ENCODE measurements around the gene LHPP.

LHPP gene

DNA sequence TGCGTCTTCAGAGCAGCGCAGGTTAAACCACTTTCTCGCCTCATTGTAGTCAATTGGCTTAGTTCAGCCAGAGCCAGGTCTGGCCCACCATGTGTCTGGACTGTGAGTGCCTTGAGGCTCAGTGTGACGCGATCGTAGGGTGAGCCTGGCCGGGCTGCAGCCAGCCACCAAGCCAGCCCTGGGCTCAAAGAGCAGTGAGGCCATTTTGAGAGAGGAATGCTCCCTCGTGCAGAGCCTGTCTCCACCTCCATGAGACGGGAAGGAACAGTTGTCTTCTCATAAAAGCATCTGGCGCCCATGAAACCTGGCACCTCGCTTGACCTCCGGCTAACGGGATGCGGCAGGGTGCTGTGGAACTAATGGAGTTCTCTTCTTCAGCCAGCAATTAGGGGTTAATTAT lies 34.5 kb downstream of the LHPP start:
- H3K4me3 ChIP-seq (ENCODE audit: low read depth, low read length) = no peak overlapping the region
- DNase-seq (ENCODE audit: low read depth) = no peak
- TF ChIP-seq, protein P1, sequence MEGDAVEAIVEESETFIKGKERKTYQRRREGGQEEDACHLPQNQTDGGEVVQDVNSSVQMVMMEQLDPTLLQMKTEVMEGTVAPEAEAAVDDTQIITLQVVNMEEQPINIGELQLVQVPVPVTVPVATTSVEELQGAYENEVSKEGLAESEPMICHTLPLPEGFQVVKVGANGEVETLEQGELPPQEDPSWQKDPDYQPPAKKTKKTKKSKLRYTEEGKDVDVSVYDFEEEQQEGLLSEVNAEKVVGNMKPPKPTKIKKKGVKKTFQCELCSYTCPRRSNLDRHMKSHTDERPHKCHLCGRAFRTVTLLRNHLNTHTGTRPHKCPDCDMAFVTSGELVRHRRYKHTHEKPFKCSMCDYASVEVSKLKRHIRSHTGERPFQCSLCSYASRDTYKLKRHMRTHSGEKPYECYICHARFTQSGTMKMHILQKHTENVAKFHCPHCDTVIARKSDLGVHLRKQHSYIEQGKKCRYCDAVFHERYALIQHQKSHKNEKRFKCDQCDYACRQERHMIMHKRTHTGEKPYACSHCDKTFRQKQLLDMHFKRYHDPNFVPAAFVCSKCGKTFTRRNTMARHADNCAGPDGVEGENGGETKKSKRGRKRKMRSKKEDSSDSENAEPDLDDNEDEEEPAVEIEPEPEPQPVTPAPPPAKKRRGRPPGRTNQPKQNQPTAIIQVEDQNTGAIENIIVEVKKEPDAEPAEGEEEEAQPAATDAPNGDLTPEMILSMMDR (conservative IDR thresholded peaks at IDR 0.05; ENCODE audit: low read depth, low read length) = no peak

DNA sequence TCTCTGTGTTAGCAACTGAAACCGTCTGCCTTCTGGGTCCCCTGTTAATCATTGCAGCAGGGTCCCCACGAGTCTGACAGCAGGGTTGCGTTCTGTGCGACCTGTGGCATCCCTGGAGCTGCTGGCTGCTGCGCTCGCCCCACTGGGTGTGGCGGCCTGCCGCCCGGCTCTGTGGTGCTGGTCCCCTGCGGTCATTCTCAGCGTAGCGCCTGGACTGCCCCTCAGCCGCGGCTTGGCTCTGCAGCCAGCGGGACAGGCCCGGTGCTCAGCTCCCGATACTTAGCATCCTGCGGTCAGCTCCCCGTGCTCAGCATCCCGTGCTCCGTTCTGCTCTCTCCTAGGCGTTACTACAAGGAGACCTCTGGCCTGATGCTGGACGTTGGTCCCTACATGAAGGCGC lies 35.0 kb downstream of the LHPP start:
- no peak overlapping the region for H3K4me3 ChIP-seq (ENCODE audit: low read depth, low read length)
- DNase-seq (ENCODE audit: low read depth) = no peak
- TF ChIP-seq, protein P1 (conservative IDR thresholded peaks at IDR 0.05; ENCODE audit: low read depth, low read length) = no peak

DNA sequence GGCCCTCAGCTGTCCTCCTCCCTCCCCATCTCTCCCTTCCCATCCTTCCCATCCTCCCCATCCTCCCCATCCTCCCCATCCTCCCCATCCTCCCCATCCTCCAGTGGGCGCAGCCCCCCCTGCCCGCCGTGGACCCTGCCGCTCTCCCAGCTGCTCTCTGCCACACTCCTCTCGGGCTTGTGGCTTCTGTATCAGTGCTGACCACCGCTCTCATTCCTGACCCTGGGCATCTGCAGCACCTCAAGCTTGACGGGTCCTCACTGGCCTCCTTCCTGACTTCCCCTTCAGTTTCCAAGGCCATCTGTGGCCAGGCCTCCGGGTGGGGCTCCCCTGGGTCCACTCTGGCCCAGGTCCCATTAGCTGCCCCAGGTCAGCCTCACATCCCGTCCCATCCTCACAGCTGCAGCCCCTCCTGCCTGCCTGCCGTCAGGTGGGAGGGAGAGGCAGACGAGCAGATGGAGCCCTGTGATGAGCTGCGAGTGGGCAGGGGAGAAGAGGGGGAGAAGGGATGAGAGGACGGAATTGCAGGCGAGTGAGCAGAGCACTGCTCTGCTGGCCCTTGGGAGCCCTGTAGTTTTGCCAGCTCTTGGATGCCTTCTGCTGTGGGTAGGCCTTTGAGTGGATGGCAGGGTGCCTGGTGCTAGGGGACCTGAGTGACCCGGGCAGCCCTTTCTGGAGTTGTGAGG lies 35.7 kb downstream of the LHPP start:
- DNase-seq (ENCODE audit: low read depth) = no peak
- TF ChIP-seq, protein P1 (conservative IDR thresholded peaks at IDR 0.05; ENCODE audit: low read depth, low read length) = no peak
- H3K4me3 ChIP-seq (ENCODE audit: low read depth, low read length) = no peak overlapping the region

DNA sequence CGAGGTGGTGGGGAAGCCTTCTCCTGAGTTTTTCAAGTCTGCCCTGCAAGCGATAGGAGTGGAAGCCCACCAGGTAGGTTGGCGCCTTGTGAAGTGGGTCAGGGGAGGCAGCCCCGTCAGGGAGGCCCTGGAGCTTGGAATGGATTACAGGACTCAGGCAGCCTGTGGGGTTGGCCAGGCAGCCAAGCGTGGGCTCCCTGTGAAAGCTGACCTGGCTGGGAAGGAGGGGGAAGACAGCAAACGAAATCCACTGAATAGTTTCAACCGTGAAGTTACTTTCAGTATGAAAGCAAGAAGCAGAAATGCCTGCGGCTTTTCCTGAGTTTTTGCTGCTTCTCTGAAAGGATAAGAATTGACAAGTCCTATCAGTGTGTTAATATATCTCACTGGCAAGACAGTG lies 36.4 kb downstream of the LHPP start:
- TF ChIP-seq, protein P1 (conservative IDR thresholded peaks at IDR 0.05; ENCODE audit: low read depth, low read length) = no peak
- DNase-seq (ENCODE audit: low read depth) = no peak

DNA sequence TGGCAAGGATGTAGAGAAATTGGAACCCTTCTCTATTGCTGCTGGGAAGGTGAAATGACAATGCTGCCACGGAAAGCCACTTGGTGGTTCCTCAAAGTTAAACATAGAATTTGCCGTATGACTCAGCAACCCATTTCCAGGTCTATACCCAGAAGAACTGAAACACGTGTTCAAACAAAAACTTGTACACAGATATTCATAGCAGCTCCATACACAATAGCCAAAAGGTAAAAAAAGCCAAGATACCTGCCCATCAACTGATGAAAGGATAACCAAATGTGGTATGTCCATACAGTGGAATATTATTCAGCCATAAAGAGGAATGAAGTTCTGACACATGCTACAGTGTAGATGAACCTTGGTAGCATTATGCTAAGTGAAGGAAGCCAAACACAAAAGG lies 39.1 kb downstream of the LHPP start:
- H3K4me3 ChIP-seq (ENCODE audit: low read depth, low read length) = no peak overlapping the region
- TF ChIP-seq, protein P1 (conservative IDR thresholded peaks at IDR 0.05; ENCODE audit: low read depth, low read length) = no peak
- DNase-seq (ENCODE audit: low read depth) = no peak

More for the DNA sequence above, 36.4 kb downstream of the LHPP start:
- H3K4me3 ChIP-seq (ENCODE audit: low read depth, low read length) = no peak overlapping the region

DNA sequence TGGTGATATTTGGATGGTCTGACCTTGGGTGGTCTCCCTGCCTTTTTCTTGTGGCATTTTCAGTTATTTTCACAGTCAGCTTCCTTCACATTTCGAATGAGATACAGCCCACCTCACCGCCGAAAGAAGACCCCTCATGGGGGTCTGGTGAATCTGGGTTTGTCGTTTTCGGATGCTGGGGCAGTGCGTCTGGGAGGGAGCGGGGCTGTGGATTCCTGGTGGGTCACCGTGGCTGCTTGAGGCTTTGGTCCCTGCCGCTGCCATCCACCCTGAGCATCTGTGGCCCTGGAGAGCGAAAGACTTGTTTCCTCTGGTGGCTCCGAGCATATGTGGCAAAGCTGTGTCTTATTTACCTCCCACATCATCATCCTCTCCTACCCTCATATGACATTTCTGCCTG lies 43.1 kb downstream of the LHPP start:
- TF ChIP-seq, protein P1 (conservative IDR thresholded peaks at IDR 0.05; ENCODE audit: low read depth, low read length) = no peak
- DNase-seq (ENCODE audit: low read depth) = no peak
- no peak overlapping the region for H3K4me3 ChIP-seq (ENCODE audit: low read depth, low read length)

DNA sequence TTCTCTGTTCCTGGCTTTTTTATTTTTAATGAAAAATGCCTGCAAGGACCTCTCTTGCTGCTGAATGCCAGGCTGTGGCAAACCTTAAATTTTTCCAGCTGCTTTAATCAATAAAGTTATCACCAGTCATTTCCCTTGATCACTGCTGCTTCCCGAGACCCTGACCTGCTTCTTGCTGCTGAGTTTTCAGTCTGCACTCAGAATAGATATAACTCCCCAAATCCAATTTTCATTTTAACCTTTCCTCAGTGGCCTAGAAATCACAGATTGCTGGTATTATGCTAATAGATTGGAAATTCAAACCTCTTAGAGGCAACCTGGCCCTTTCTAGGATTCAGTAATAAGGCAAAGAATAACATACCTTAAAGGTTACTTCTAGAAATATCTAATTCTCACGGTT lies 43.7 kb downstream of the LHPP start:
- no peak overlapping the region for H3K4me3 ChIP-seq (ENCODE audit: low read depth, low read length)
- no peak for DNase-seq (ENCODE audit: low read depth)
- TF ChIP-seq, protein P1 (conservative IDR thresholded peaks at IDR 0.05; ENCODE audit: low read depth, low read length) = no peak
